GM12864 (cell line): ENCODE measurements around the gene SLC47A2.

Experiments
- DNase-seq: peaks from one replicate; pipeline ENCODE4 v3.0.0-alpha.2; 2011; ENCODE audit warnings: low read depth
- H3K4me3 ChIP-seq: 2 replicates; pipeline ENCODE4 v1.5.1; 2011; ENCODE audit warnings: mild to moderate bottlenecking, low read depth, low read length, control low read depth
- TF ChIP-seq, protein P1 (sequence below): IDR thresholded peaks from 2 replicates; pipeline ENCODE4 v1.5.1; 2011; ENCODE audit warnings: low read depth, mild to moderate bottlenecking, moderate library complexity, low read length, control low read depth, inconsistent platforms; ENCODE audit errors: missing control alignments

SLC47A2 gene

GRCh38 chr17:19740933-19741332, 24.5 kb upstream of the SLC47A2 start:
- TF ChIP-seq, protein P1, sequence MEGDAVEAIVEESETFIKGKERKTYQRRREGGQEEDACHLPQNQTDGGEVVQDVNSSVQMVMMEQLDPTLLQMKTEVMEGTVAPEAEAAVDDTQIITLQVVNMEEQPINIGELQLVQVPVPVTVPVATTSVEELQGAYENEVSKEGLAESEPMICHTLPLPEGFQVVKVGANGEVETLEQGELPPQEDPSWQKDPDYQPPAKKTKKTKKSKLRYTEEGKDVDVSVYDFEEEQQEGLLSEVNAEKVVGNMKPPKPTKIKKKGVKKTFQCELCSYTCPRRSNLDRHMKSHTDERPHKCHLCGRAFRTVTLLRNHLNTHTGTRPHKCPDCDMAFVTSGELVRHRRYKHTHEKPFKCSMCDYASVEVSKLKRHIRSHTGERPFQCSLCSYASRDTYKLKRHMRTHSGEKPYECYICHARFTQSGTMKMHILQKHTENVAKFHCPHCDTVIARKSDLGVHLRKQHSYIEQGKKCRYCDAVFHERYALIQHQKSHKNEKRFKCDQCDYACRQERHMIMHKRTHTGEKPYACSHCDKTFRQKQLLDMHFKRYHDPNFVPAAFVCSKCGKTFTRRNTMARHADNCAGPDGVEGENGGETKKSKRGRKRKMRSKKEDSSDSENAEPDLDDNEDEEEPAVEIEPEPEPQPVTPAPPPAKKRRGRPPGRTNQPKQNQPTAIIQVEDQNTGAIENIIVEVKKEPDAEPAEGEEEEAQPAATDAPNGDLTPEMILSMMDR = no peak
- no peak overlapping the region for H3K4me3 ChIP-seq
- no peak for DNase-seq

GRCh38 chr17:19739241-19740201, 23.1 kb upstream of the SLC47A2 start:
- no peak overlapping the region for H3K4me3 ChIP-seq
- TF ChIP-seq, protein P1 = no peak
- DNase-seq = no peak

- DNase-seq = no peak
Observed at GRCh38 chr17:19738757-19739156, 22.4 kb upstream of the SLC47A2 start.

GRCh38 chr17:19738073-19738449, 21.7 kb upstream of the SLC47A2 start:
- H3K4me3 ChIP-seq = no peak overlapping the region
- no peak for DNase-seq
- TF ChIP-seq, protein P1 = no peak

More at GRCh38 chr17:19738757-19739156, 22.4 kb upstream of the SLC47A2 start:
- no peak overlapping the region for H3K4me3 ChIP-seq
- TF ChIP-seq, protein P1 = no peak

GRCh38 chr17:19737305-19738072, 21.1 kb upstream of the SLC47A2 start:
- TF ChIP-seq, protein P1 = no peak
- H3K4me3 ChIP-seq = no peak overlapping the region
- DNase-seq = no peak

DNA sequence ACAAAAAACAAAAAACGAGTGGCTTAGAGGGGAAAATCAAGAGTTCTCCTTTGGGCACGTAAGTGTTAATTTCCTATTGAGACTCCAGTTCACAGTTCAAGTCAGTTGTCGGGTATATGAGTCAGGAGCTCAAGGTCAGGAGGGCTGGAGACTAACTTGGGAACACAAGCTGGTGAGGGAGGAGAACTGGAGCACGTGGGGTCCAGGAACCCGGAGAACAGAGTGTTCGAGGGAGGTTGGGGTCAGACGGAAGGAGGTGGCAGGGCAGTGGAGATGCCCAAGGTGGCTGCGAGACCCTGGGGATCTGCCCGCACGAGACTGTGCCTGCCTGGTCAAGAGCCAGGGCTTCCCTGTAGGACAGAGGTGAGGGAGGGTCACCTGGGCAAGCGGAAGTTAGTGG, 19.7 kb upstream of the SLC47A2 start:
- TF ChIP-seq, protein P1 = no peak
- DNase-seq = no peak

More for the DNA sequence above, 19.7 kb upstream of the SLC47A2 start:
- no peak overlapping the region for H3K4me3 ChIP-seq
